H9 (cell line): ENCODE results near the gene GNAS-AS1. TPM values are rescaled to one million over a fixed set of nuclear protein-coding genes. Genes with fewer than 3 reads are reported as not detected.

ENCODE experiments used
- DNase-seq: peaks from one replicate; pipeline ENCODE4 v3.0.0-alpha.2; 2017
- H2AFZ ChIP-seq: one replicate; pipeline ENCODE4 v1.6.1; 2013; ENCODE audit warnings: mild to moderate bottlenecking, low read length, control low read depth, moderate library complexity
- H2AK5ac ChIP-seq: 2 replicates; pipeline ENCODE4 v1.6.1; 2013; ENCODE audit warnings: low read length, control low read depth, mixed read lengths; ENCODE audit not compliant: insufficient read length
- H2BK120ac ChIP-seq: one replicate; pipeline ENCODE4 v1.6.1; 2013; ENCODE audit warnings: low read depth, mild to moderate bottlenecking, low read length, control low read depth, inconsistent platforms; ENCODE audit not compliant: poor library complexity, severe bottlenecking
- H2BK12ac ChIP-seq: 2 replicates; pipeline ENCODE4 v1.6.1; 2013; ENCODE audit warnings: low read length, control low read depth, mixed read lengths, low read depth; ENCODE audit not compliant: insufficient read length
- H2BK15ac ChIP-seq: 2 replicates; pipeline ENCODE4 v1.6.1; 2013; ENCODE audit warnings: low read depth, low read length, control low read depth
- H2BK20ac ChIP-seq: one replicate; pipeline ENCODE4 v1.6.1; 2013; ENCODE audit warnings: low read depth, mild to moderate bottlenecking, low read length, control low read depth, inconsistent platforms; ENCODE audit not compliant: poor library complexity, severe bottlenecking
- H2BK5ac ChIP-seq: 2 replicates; pipeline ENCODE4 v1.6.1; 2013; ENCODE audit warnings: low read length, control low read depth, mixed read lengths; ENCODE audit not compliant: insufficient read length
- H3K14ac ChIP-seq: 2 replicates; pipeline ENCODE4 v1.6.1; 2013; ENCODE audit warnings: low read length, control low read depth; ENCODE audit not compliant: insufficient read depth
- H3K18ac ChIP-seq: 2 replicates; pipeline ENCODE4 v1.6.1; 2013; ENCODE audit warnings: low read depth, mild to moderate bottlenecking, mixed read lengths, low read length, control low read depth; ENCODE audit not compliant: insufficient read length
- H3K23ac ChIP-seq: 2 replicates; pipeline ENCODE4 v1.6.1; 2013; ENCODE audit warnings: low read length, control low read depth, mixed read lengths, low read depth; ENCODE audit not compliant: insufficient read length
- H3K23me2 ChIP-seq: 2 replicates; pipeline ENCODE4 v1.6.1; 2013; ENCODE audit warnings: low read depth, mild to moderate bottlenecking, mixed read lengths, low read length, control low read depth; ENCODE audit not compliant: insufficient read length, poor library complexity, severe bottlenecking
- H3K27ac ChIP-seq: 2 replicates; pipeline ENCODE4 v1.5.1; 2013; ENCODE audit warnings: low read length, control low read depth, mixed read lengths, low read depth; ENCODE audit not compliant: insufficient read length
- H3K27me3 ChIP-seq: 2 replicates; pipeline ENCODE4 v1.6.1; 2013; ENCODE audit warnings: low read length, control low read depth, inconsistent platforms; ENCODE audit not compliant: insufficient read depth
- H3K4ac ChIP-seq: 2 replicates; pipeline ENCODE4 v1.6.1; 2013; ENCODE audit warnings: low read depth, mild to moderate bottlenecking, control low read depth, inconsistent platforms, low read length, moderate library complexity
- H3K4me1 ChIP-seq: 2 replicates; pipeline ENCODE4 v1.6.1; 2013; ENCODE audit warnings: low read length, control low read depth, inconsistent platforms; ENCODE audit not compliant: insufficient read depth
- H3K4me2 ChIP-seq: 2 replicates; pipeline ENCODE4 v1.6.1; 2013; ENCODE audit warnings: low read length, control low read depth, mixed read lengths; ENCODE audit not compliant: insufficient read length, insufficient read depth
- H3K56ac ChIP-seq: 2 replicates; pipeline ENCODE4 v1.6.1; 2013; ENCODE audit warnings: low read depth, mild to moderate bottlenecking, mixed read lengths, low read length, control low read depth; ENCODE audit not compliant: insufficient read length
- H3K79me1 ChIP-seq: 2 replicates; pipeline ENCODE4 v1.6.1; 2013; ENCODE audit warnings: low read depth, mild to moderate bottlenecking, moderate library complexity, low read length, control low read depth, inconsistent platforms; ENCODE audit not compliant: insufficient read depth, poor library complexity, severe bottlenecking
- H3K79me2 ChIP-seq: 2 replicates; pipeline ENCODE4 v1.6.1; 2013; ENCODE audit warnings: low read length, control low read depth, inconsistent platforms; ENCODE audit not compliant: insufficient read depth
- H3K9ac ChIP-seq: 2 replicates; pipeline ENCODE4 v1.6.1; 2013; ENCODE audit warnings: low read length, control low read depth, mixed read lengths; ENCODE audit not compliant: insufficient read length; ENCODE audit errors: extremely low read depth
- H3K9me3 ChIP-seq: one replicate; pipeline ENCODE4 v1.6.1; 2013; ENCODE audit warnings: low read depth, low read length, inconsistent platforms; ENCODE audit not compliant: control insufficient read depth
- H3T11ph ChIP-seq: one replicate; pipeline ENCODE4 v1.6.1; 2013; ENCODE audit warnings: mild to moderate bottlenecking, low read length, control low read depth, inconsistent platforms
- H4K20me1 ChIP-seq: one replicate; pipeline ENCODE4 v1.6.1; 2013; ENCODE audit not compliant: control insufficient read depth, insufficient read length, insufficient read depth
- H4K5ac ChIP-seq: 2 replicates; pipeline ENCODE4 v1.6.1; 2013; ENCODE audit warnings: low read depth, mild to moderate bottlenecking, mixed read lengths, low read length, control low read depth; ENCODE audit not compliant: insufficient read length
- H4K8ac ChIP-seq: replicated peaks from 2 replicates; pipeline ENCODE4 v1.6.1; 2013; ENCODE audit warnings: low read length, control low read depth, mixed read lengths, low read depth; ENCODE audit not compliant: insufficient read length
- H4K91ac ChIP-seq: 2 replicates; pipeline ENCODE4 v1.6.1; 2013; ENCODE audit warnings: low read depth, mild to moderate bottlenecking, moderate library complexity, mixed read lengths, low read length, control low read depth; ENCODE audit not compliant: insufficient read length
- H3K27ac Mint-ChIP-seq, 3 experiments: 2 replicates in 2 of 3; 3 replicates in 1 of 3; pipeline ENCODE4 v1.8.0; 2020 to 2021; ENCODE audit warnings: mixed read lengths in 3 of 3, mild to moderate bottlenecking in 1 of 3, moderate library complexity in 1 of 3
- H3K27me3 Mint-ChIP-seq: 2 replicates; pipeline ENCODE4 v1.8.0; 2021; ENCODE audit warnings: low read depth, mild to moderate bottlenecking, moderate library complexity, mixed read lengths
- H3K36me3 Mint-ChIP-seq, 3 experiments: 2 replicates in 2 of 3; 3 replicates in 1 of 3; pipeline ENCODE4 v1.8.0; 2020 to 2021; ENCODE audit warnings: low read depth in 3 of 3, mixed read lengths in 3 of 3; ENCODE audit not compliant: insufficient read depth in 1 of 3
- H3K4me1 Mint-ChIP-seq, 2 experiments: 2 replicates each; pipeline ENCODE4 v1.8.0; 2020; ENCODE audit warnings: mixed read lengths in 2 of 2
- H3K4me3 Mint-ChIP-seq, 2 experiments: 2 replicates in 1 of 2; 3 replicates in 1 of 2; pipeline ENCODE4 v1.8.0; 2020 to 2021; ENCODE audit warnings: mild to moderate bottlenecking in 2 of 2, mixed read lengths in 2 of 2, moderate library complexity in 1 of 2
- H3K9me3 Mint-ChIP-seq, 2 experiments: 2 replicates in 1 of 2; 3 replicates in 1 of 2; pipeline ENCODE4 v1.8.0; 2020; ENCODE audit warnings: mild to moderate bottlenecking in 2 of 2, mixed read lengths in 2 of 2, moderate library complexity in 1 of 2
- WGBS: extraction: QIAGEN DNeasy Blood & Tissue Kit; methylation state at CpG from one replicate; pipeline ENCODE4 v1.1.7; 2013; ENCODE audit warnings: missing lambda C conversion rate, low lambda C conversion rate, mixed read lengths; ENCODE audit not compliant: insufficient read length; ENCODE audit errors: extremely low coverage; 5-methylcytosine and 5-hydroxymethylcytosine counted together
- total RNA-seq: library from RNA; stranded (reverse); gene quantifications from 2 replicates; pipeline ENCODE4 v1.2.1, GENCODE V29; 2021
- TF ChIP-seq, protein P1 (sequence below): fragments of 200-600 bp; sonication (generic); conservative IDR thresholded peaks from 3 replicates; pipeline ENCODE4 v1.8.0; 2021; ENCODE audit warnings: antibody characterized with exemption, mild to moderate bottlenecking

Gene GNAS-AS1
- total RNA-seq, 1 experiment from 2014 or later = 11.3 TPM

DNA sequence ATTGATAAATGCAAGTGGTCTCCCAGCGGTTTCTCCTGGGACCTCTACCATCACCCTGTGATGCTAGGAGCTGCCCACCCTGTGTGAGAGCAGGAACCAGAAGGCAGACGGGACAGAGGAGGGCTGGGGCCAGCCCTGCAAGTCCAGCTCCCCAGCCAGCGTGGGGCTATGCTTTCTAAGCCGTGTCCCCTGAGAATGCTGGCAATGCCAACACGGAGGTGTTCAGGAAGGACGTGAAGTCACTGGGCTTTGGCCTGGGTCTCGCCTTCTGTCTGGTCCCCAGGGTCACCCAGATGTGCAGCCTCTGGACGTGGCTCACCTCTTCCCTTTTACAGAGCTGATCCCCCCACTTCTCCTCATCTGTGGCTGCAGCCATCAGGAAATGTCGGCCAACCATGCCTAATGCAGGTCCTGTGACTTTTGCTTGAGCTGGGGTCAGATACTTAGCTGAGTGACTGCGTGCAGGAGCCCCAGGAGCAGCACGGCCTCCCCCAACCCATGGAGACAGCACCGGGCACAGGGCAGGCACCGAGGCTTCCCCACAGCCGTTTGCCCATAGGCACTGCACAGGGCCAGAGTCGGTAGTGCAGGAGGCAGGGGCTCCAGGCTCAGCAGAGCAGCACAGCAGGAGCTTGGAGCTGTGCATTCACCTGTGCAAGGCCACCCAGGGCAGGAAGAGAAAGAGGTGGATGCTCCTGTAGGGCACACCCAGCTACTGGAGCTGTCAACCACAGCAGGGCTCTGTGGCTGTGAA, 66.2 kb downstream of the GNAS-AS1 start:
- H3K4me2 ChIP-seq = no peak overlapping the region
- H3K14ac ChIP-seq = peak overlapping the region; percentile 12; the same call in 1 of the 2 replicates
- H3K23ac ChIP-seq = no peak overlapping the region
- no peak overlapping the region for H2BK20ac ChIP-seq
- H2BK5ac ChIP-seq = no peak overlapping the region
- H3K23me2 ChIP-seq = no peaks in the 10 kb centered on the region
- Mint-ChIP-seq H3K9me3 (no peaks in the 10 kb centered on the region), H3K27me3 (peaks cover 36% of the 10 kb centered on the region), H3K27ac (peak overlapping the region in 1 of 3 experiments; percentile 56; a peak in 2 of 7 replicates), H3K36me3 (no peaks in the 10 kb centered on the region), H3K4me1 (peaks cover 32 to 39% of the 10 kb centered on the region in 2 experiments), H3K4me3 (no peak overlapping the region)
- no peaks in the 10 kb centered on the region for H4K20me1 ChIP-seq
- no peak overlapping the region for H3K4ac ChIP-seq
- H2AK5ac ChIP-seq = no peak overlapping the region
- TF ChIP-seq, protein P1, sequence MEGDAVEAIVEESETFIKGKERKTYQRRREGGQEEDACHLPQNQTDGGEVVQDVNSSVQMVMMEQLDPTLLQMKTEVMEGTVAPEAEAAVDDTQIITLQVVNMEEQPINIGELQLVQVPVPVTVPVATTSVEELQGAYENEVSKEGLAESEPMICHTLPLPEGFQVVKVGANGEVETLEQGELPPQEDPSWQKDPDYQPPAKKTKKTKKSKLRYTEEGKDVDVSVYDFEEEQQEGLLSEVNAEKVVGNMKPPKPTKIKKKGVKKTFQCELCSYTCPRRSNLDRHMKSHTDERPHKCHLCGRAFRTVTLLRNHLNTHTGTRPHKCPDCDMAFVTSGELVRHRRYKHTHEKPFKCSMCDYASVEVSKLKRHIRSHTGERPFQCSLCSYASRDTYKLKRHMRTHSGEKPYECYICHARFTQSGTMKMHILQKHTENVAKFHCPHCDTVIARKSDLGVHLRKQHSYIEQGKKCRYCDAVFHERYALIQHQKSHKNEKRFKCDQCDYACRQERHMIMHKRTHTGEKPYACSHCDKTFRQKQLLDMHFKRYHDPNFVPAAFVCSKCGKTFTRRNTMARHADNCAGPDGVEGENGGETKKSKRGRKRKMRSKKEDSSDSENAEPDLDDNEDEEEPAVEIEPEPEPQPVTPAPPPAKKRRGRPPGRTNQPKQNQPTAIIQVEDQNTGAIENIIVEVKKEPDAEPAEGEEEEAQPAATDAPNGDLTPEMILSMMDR = no peak
- no peak overlapping the region for H4K8ac ChIP-seq
- no peak overlapping the region for H3K56ac ChIP-seq
- no peak overlapping the region for H2AFZ ChIP-seq
- no peak overlapping the region for H2BK15ac ChIP-seq
- no peaks in the 10 kb centered on the region for H3K27me3 ChIP-seq
- WGBS = no CpG with 5 or more reads among the region's 15 CpGs
- H3K9me3 ChIP-seq = no peaks in the 10 kb centered on the region
- no peak overlapping the region for H2BK12ac ChIP-seq
- H3K27ac ChIP-seq = no peak overlapping the region
- DNase-seq = no peak
- no peak overlapping the region for H4K91ac ChIP-seq
- H2BK120ac ChIP-seq = no peak overlapping the region
- H3K18ac ChIP-seq = no peak overlapping the region
- H3K79me2 ChIP-seq = no peaks in the 10 kb centered on the region
- H3K79me1 ChIP-seq = no peaks in the 10 kb centered on the region
- H3T11ph ChIP-seq = no peak overlapping the region
- H3K9ac ChIP-seq = no peak overlapping the region
- no peaks in the 10 kb centered on the region; the same call in 1 of the 2 replicates for H3K4me1 ChIP-seq
- H4K5ac ChIP-seq = no peak overlapping the region
